Effector memory CD8-positive, alpha-beta T cell (primary cell): ENCODE measurements around the gene SNX20.

ENCODE experiments used
- ATAC-seq: fragments of 150-1000 bp; cut with Tn5 transposase; replicated peaks from 2 replicates; pipeline ENCODE4 v1.10.0; 2021; ENCODE audit warnings: mild to moderate bottlenecking, moderate library complexity
- DNase-seq, 3 experiments: peaks; one replicate each; pipeline ENCODE4 v3.0.0; 2021
- H3K27ac Mint-ChIP-seq, 2 donors: one replicate each; pipeline ENCODE4 v1.8.0; 2022; ENCODE audit warnings: mild to moderate bottlenecking in 2 of 2, mixed read lengths in 2 of 2, moderate library complexity in 2 of 2
- H3K27me3 Mint-ChIP-seq, 2 donors: one replicate each; pipeline ENCODE4 v1.8.0; 2022; ENCODE audit warnings: mixed read lengths in 2 of 2
- H3K36me3 Mint-ChIP-seq: one replicate; pipeline ENCODE4 v1.8.0; 2022; ENCODE audit warnings: mild to moderate bottlenecking, moderate library complexity, mixed read lengths; ENCODE audit not compliant: insufficient read depth
- H3K4me1 Mint-ChIP-seq, 2 donors: one replicate each; pipeline ENCODE4 v1.8.0; 2022; ENCODE audit warnings: low read depth in 2 of 2, mixed read lengths in 2 of 2
- H3K4me3 Mint-ChIP-seq, 2 donors: one replicate each; pipeline ENCODE4 v1.8.0; 2022; ENCODE audit warnings: mild to moderate bottlenecking in 2 of 2, mixed read lengths in 2 of 2, moderate library complexity in 2 of 2
- H3K9me3 Mint-ChIP-seq, 2 donors: one replicate each; pipeline ENCODE4 v1.8.0; 2022; ENCODE audit warnings: mixed read lengths in 2 of 2

Gene SNX20

GRCh38 chr16:50637716-50638602 is 43.2 kb downstream of the SNX20 start:
- ATAC-seq (no peak), DNase-seq (no peak)
- Mint-ChIP-seq H3K4me1 (peaks cover 0 to 2% of the 10 kb centered on the region in 2 donors), H3K36me3 (no peaks in the 10 kb centered on the region), H3K27ac (peak overlapping the region in 1 of 2 donors; percentile 74), H3K4me3 (no peak overlapping the region), H3K27me3 (peaks cover 8 to 33% of the 10 kb centered on the region in 2 donors), H3K9me3 (no peaks in the 10 kb centered on the region)

DNA sequence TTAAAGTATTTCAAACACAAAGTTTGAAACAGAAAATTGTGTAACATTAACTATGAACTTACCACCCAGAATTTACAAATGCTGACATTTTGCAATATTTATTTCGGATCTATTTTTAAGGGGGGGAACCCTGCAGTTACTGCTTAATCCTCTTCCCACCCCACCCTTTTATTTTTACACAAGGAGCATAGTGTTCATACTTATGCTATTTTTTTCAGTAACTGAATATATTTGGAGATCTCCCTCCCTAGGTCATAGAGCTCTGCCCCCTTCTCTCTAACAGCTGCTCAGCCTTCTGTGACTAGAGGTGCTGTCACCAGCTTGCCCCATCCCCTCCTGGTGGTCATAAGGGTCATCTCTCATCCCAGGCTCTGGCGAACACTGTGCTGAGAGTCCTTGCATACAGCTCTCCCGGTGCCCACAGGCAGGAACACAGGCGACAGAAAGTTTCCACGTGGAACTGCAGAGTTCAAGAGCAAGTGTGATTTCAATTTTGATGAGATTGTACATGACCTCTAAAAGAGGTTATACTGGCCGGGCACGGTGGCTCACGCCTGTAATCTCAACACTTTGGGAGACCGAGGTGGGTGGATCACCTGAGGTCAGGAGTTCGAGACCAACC is 44.2 kb downstream of the SNX20 start:
- peaks cover 8 to 32% of the 10 kb centered on the region in 2 donors for H3K27me3 Mint-ChIP-seq
- H3K4me1 Mint-ChIP-seq, result peaks cover 0 to 2% of the 10 kb centered on the region in 2 donors
- H3K4me3 Mint-ChIP-seq, result no peak overlapping the region
- no peaks in the 10 kb centered on the region for H3K36me3 Mint-ChIP-seq
- ATAC-seq (no peak), DNase-seq (no peak)
- no peaks in the 10 kb centered on the region for H3K9me3 Mint-ChIP-seq
- H3K27ac Mint-ChIP-seq, result peak overlapping the region; percentile 35 to 74

DNA sequence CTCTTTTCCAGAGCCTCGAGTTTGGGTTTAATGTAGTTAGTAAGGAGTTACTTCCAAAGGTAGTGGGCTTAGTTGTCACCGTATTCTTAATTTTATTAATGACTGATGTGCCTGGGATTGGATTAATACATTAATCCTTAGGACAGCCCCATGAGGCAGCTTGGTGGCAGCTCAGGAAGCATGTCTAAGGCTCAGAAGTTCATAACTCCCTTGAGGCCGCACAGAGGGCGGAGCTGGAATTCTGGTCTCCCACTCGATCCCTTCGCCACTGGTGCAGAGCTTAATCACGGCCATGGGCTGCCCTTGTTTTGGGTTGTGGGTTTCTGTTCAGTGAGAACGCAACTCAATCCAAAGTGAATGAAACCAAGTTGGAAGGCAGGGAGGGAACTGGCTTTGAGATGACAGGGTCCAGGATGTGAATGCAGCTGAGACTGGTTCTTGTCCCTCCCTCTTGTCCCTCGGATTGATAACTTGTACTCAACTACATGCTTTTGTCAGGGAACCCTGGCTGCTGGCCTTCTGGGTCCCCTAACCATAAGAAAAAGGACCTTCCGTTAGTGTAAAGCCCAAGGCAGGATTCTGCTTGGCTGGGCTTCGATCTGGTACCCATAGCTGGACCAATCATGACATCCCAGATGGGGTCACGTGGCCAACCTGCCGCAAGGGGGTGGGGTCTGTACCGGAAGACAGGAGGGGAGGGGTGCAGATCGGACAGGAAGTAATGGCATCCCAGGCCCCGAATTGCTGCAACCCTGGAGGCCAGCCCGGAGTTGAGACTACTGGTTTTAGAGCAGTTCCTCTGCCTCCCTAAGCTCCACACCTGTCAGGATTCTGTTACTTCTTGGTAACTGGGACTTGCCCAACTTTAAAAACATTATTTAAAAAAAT is 45.4 kb downstream of the SNX20 start:
- DNase-seq, result no peak
- no peaks in the 10 kb centered on the region for H3K36me3 Mint-ChIP-seq
- H3K9me3 Mint-ChIP-seq, result no peaks in the 10 kb centered on the region
- H3K4me3 Mint-ChIP-seq, result no peak overlapping the region
- H3K27me3 Mint-ChIP-seq, result peaks cover 5 to 21% of the 10 kb centered on the region in 2 donors
- H3K4me1 Mint-ChIP-seq, result peaks cover 0 to 2% of the 10 kb centered on the region in 2 donors
- peak; percentile 29 for ATAC-seq
- no peak overlapping the region for H3K27ac Mint-ChIP-seq

GRCh38 chr16:50634947-50635346 is 46.2 kb downstream of the SNX20 start:
- ATAC-seq, result no peak
- no peaks in the 10 kb centered on the region for H3K9me3 Mint-ChIP-seq
- H3K27me3 Mint-ChIP-seq, result peaks cover 0 to 13% of the 10 kb centered on the region in 2 donors
- H3K27ac Mint-ChIP-seq, result no peak overlapping the region
- peaks cover 0 to 2% of the 10 kb centered on the region in 2 donors for H3K4me1 Mint-ChIP-seq
- no peak overlapping the region for H3K4me3 Mint-ChIP-seq
- H3K36me3 Mint-ChIP-seq, result no peaks in the 10 kb centered on the region
- no peak for DNase-seq

- H3K9me3 Mint-ChIP-seq, result no peaks in the 10 kb centered on the region
- H3K27ac Mint-ChIP-seq, result no peak overlapping the region
- peaks cover 0 to 2% of the 10 kb centered on the region in 2 donors for H3K4me1 Mint-ChIP-seq
- no peaks in the 10 kb centered on the region for H3K36me3 Mint-ChIP-seq
- H3K4me3 Mint-ChIP-seq, result no peak overlapping the region
- DNase-seq, result no peak
- peaks cover 0 to 6% of the 10 kb centered on the region in 2 donors for H3K27me3 Mint-ChIP-seq
- ATAC-seq, result no peak
Measured at GRCh38 chr16:50634090-50634489, 47.0 kb downstream of the SNX20 start.

GRCh38 chr16:50632927-50633800 is 47.9 kb downstream of the SNX20 start:
- Mint-ChIP-seq H3K36me3 (no peaks in the 10 kb centered on the region), H3K4me3 (no peak overlapping the region), H3K27ac (no peak overlapping the region), H3K27me3 (no peaks in the 10 kb centered on the region), H3K4me1 (peaks cover 0 to 2% of the 10 kb centered on the region in 2 donors), H3K9me3 (no peaks in the 10 kb centered on the region)
- no peak for ATAC-seq
- DNase-seq, result no peak

DNA sequence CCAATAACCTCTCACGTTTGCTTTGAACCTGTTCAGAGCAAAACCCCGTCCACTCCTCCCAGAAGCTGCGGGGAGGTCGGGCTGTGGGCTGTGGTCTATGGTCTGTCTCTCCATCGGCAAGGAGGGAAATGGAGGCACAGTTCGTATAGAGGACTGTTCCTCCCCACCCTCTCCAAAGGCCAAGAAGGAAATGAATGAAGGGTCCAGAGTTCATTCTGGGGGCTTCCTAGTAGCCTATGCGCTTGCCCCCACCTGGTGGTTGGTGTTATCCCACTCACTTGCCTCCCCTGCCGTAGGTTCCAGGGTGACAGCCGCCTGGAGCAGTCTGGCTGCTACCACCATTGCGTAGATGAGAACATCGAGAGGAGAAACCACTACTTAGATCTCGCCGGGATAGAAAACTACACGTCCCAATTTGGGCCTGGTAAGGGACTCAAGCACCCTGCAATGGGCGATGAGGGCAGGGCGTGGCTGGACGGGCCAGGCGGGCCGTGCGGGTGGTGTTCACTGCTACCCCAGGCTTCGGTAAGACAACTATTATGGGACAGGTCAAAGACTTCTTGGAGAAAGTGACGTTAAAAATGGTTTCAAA is 49.0 kb downstream of the SNX20 start:
- Mint-ChIP-seq H3K27me3 (no peaks in the 10 kb centered on the region), H3K36me3 (no peaks in the 10 kb centered on the region), H3K4me3 (no peak overlapping the region), H3K27ac (no peak overlapping the region), H3K9me3 (no peaks in the 10 kb centered on the region), H3K4me1 (peaks cover 6 to 9% of the 10 kb centered on the region in 2 donors)
- DNase-seq, result no peak
- no peak for ATAC-seq

DNA sequence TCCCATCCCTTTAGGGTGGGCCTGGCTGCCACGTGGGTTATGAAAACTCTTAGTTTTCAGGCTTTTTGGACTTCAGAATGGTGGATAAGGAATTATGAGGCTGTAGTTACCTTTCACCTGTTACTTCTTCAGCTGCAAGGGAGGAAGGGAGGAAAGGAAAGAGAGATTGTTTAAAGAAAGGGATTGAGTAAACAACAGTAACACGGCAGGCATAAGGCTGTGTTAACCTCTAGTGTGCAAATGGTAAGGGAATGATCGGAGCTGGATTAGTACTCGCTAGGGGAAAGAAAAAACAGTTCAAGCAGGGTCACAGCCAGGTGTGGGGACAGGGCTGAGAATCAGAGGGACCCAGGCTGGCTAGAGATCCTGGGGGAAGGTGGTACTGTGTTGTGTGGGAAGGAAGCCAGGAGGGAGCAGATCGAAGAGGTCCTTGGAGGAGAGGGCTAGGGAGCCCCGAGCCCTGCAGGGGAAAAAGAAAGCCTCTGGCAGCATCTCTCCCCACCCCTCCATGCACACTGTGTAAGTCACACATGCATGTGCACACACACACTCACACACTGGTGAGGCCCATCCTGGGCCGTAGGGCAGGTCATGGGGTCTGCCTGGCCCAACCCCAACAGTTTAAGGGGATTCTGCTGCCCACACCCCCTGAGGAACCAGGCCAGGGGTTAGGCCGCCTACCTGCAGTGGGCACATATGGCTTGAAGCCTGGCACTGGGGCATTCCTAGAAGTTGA is 49.7 kb downstream of the SNX20 start:
- Mint-ChIP-seq H3K27me3 (no peaks in the 10 kb centered on the region), H3K9me3 (no peaks in the 10 kb centered on the region), H3K4me3 (no peak overlapping the region), H3K27ac (no peak overlapping the region), H3K4me1 (peaks cover 11 to 15% of the 10 kb centered on the region in 2 donors), H3K36me3 (no peaks in the 10 kb centered on the region)
- no peak for DNase-seq
- no peak for ATAC-seq

GRCh38 chr16:50630394-50631020 is 50.6 kb downstream of the SNX20 start:
- DNase-seq (no peak), ATAC-seq (no peak)
- no peak overlapping the region for H3K4me3 Mint-ChIP-seq
- H3K9me3 Mint-ChIP-seq, result no peaks in the 10 kb centered on the region
- H3K27me3 Mint-ChIP-seq, result no peaks in the 10 kb centered on the region
- no peak overlapping the region for H3K27ac Mint-ChIP-seq
- H3K4me1 Mint-ChIP-seq, result peaks cover 11 to 12% of the 10 kb centered on the region in 2 donors
- H3K36me3 Mint-ChIP-seq, result no peaks in the 10 kb centered on the region

- ATAC-seq (no peak), DNase-seq (no peak)
- Mint-ChIP-seq H3K36me3 (no peaks in the 10 kb centered on the region), H3K27me3 (no peaks in the 10 kb centered on the region), H3K9me3 (no peaks in the 10 kb centered on the region), H3K4me3 (no peak overlapping the region), H3K27ac (peak overlapping the region in 1 of 2 donors; percentile 82), H3K4me1 (peaks cover 11 to 15% of the 10 kb centered on the region in 2 donors)
Measured at GRCh38 chr16:50629334-50629733, 51.8 kb downstream of the SNX20 start.

GRCh38 chr16:50628156-50628802 is 52.8 kb downstream of the SNX20 start:
- no peak for ATAC-seq
- peaks cover 11 to 15% of the 10 kb centered on the region in 2 donors for H3K4me1 Mint-ChIP-seq

More at GRCh38 chr16:50628156-50628802, 52.8 kb downstream of the SNX20 start:
- Mint-ChIP-seq H3K4me3 (no peak overlapping the region), H3K36me3 (no peaks in the 10 kb centered on the region), H3K9me3 (no peaks in the 10 kb centered on the region), H3K27ac (peak overlapping the region in 1 of 2 donors; percentile 83), H3K27me3 (no peaks in the 10 kb centered on the region)
- DNase-seq, result no peak
